Trophoblast cell (in vitro differentiated cells and primary cell): ENCODE measurements around the gene RAB3IP.

Source experiments
- DNase-seq, 2 donors: peaks; one replicate each; pipeline ENCODE4 v3.0.0-alpha.2; 2016
- H2AFZ ChIP-seq: 2 replicates; pipeline ENCODE4 v1.6.1; 2013; ENCODE audit warnings: low read length, moderate library complexity, mild to moderate bottlenecking; ENCODE audit not compliant: insufficient read depth, poor library complexity
- H2AK5ac ChIP-seq: 2 replicates; pipeline ENCODE4 v1.6.1; 2013; ENCODE audit warnings: mild to moderate bottlenecking, low read length
- H2BK120ac ChIP-seq: 2 replicates; pipeline ENCODE4 v1.6.1; 2013; ENCODE audit warnings: low read length, mild to moderate bottlenecking, moderate library complexity; ENCODE audit not compliant: insufficient read depth, poor library complexity
- H2BK12ac ChIP-seq: 2 replicates; pipeline ENCODE4 v1.6.1; 2013; ENCODE audit warnings: mild to moderate bottlenecking, low read length, moderate library complexity
- H2BK5ac ChIP-seq: 2 replicates; pipeline ENCODE4 v1.6.1; 2013; ENCODE audit warnings: low read length, low read depth, moderate library complexity, mild to moderate bottlenecking; ENCODE audit not compliant: poor library complexity
- H3K14ac ChIP-seq: 2 replicates; pipeline ENCODE4 v1.6.1; 2013; ENCODE audit warnings: mild to moderate bottlenecking, low read length
- H3K18ac ChIP-seq: 2 replicates; pipeline ENCODE4 v1.6.1; 2013; ENCODE audit warnings: mild to moderate bottlenecking, low read length
- H3K23ac ChIP-seq: 2 replicates; pipeline ENCODE4 v1.6.1; 2013; ENCODE audit warnings: low read length
- H3K27ac ChIP-seq: 2 replicates; pipeline ENCODE4 v1.5.1; 2013; ENCODE audit warnings: low read depth, mild to moderate bottlenecking, inconsistent platforms, low read length, moderate library complexity
- H3K27me3 ChIP-seq: 2 replicates; pipeline ENCODE4 v1.6.1; 2013; ENCODE audit warnings: inconsistent platforms, mild to moderate bottlenecking, low read length, moderate library complexity; ENCODE audit not compliant: insufficient read depth
- H3K36me3 ChIP-seq, 2 experiments: 1 replicate in 1 of 2; 2 replicates in 1 of 2; pipeline ENCODE4 v1.6.1; 2013; ENCODE audit warnings: low read length in 2 of 2, mild to moderate bottlenecking in 2 of 2, moderate library complexity in 1 of 2; ENCODE audit not compliant: insufficient read depth in 2 of 2, control insufficient read depth in 1 of 2
- H3K4ac ChIP-seq: 2 replicates; pipeline ENCODE4 v1.6.1; 2013; ENCODE audit warnings: low read depth, mild to moderate bottlenecking, low read length, moderate library complexity
- H3K4me1 ChIP-seq, 2 experiments: 1 replicate in 1 of 2; 2 replicates in 1 of 2; pipeline ENCODE4 v1.6.1; 2013; ENCODE audit warnings: low read length in 2 of 2, mild to moderate bottlenecking in 2 of 2, moderate library complexity in 1 of 2; ENCODE audit not compliant: insufficient read depth in 2 of 2, control insufficient read depth in 1 of 2
- H3K4me2 ChIP-seq: 2 replicates; pipeline ENCODE4 v1.6.1; 2013; ENCODE audit warnings: inconsistent platforms, mild to moderate bottlenecking, low read length, moderate library complexity
- H3K4me3 ChIP-seq: 2 replicates; pipeline ENCODE4 v1.5.1; 2013; ENCODE audit warnings: mild to moderate bottlenecking, low read depth, low read length, inconsistent platforms
- H3K79me1 ChIP-seq: one replicate; pipeline ENCODE4 v1.6.1; 2013; ENCODE audit warnings: low read length
- H3K79me2 ChIP-seq: 2 replicates; pipeline ENCODE4 v1.6.1; 2013; ENCODE audit warnings: low read length, mild to moderate bottlenecking; ENCODE audit not compliant: control insufficient read depth, insufficient read depth, poor library complexity
- H3K9ac ChIP-seq: 2 replicates; pipeline ENCODE4 v1.6.1; 2013; ENCODE audit warnings: mild to moderate bottlenecking, low read length
- H3K9me3 ChIP-seq: 2 replicates; pipeline ENCODE4 v1.6.1; 2013; ENCODE audit warnings: low read depth, mild to moderate bottlenecking, control low read depth, inconsistent platforms, low read length; ENCODE audit not compliant: insufficient read depth
- H4K12ac ChIP-seq: 2 replicates; pipeline ENCODE4 v1.6.1; 2013; ENCODE audit warnings: low read depth, mild to moderate bottlenecking, low read length, moderate library complexity
- H4K8ac ChIP-seq: 2 replicates; pipeline ENCODE4 v1.6.1; 2013; ENCODE audit warnings: low read depth, mild to moderate bottlenecking, low read length, moderate library complexity
- H4K91ac ChIP-seq: one replicate; pipeline ENCODE4 v1.6.1; 2013; ENCODE audit warnings: low read depth, mild to moderate bottlenecking, low read length, moderate library complexity
- WGBS: extraction: QIAGEN DNeasy Blood & Tissue Kit; methylation state at CpG from one replicate; pipeline ENCODE4 v1.1.7; 2013; ENCODE audit warnings: missing lambda C conversion rate; ENCODE audit not compliant: insufficient read length, insufficient coverage; ENCODE audit errors: extremely low coverage; 5-methylcytosine and 5-hydroxymethylcytosine counted together

Gene RAB3IP

DNA sequence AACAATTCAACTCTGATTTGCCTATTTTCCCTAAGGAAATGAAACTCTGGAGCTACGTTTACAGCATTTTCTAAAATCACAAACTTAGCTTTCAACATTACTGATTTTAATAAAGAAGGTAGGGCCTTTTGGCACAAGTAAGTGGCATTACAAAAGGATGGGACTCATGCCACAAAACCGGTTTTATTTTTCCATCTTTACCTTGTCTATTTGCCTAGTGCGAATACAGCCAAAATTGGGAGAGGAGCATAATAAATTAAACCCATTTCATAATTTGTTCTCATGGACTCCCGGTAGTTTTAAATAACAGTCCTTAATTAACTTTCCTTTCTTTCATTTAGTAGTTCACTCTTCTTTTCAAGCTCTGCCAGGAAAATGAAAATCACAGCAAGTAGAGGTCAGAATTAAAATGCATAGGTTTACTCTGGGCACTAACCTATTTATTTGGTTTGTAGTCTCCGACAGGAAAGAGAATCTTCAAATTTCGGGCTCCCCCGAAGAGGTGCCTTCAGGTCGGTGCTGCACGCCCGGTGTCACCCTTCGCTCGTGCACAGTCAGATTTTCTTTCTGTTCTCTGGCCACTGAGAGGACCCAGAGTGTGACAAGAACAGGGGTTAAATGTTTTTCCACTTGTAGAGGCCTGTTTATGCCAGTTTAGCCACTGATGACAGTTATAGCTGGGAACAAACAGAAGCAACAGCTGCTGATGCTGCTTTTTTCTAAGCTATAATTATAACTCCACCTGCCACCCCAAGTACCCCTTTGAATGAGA, 39.7 kb upstream of the RAB3IP start, which contains the start of gene BEST3:
TSS of gene BEST3 (minus strand) at position 535 of the 772 bp plus-strand sequence. CDS start 1,505 bp downstream, outside the sequence.
- no CpG with 5 or more reads among the region's 12 CpGs for WGBS
- no peak within 1 kb of the TSS for H3K18ac ChIP-seq
- H3K4me2 ChIP-seq, result no peak within 1 kb of the TSS
- H2BK120ac ChIP-seq, result no peak within 1 kb of the TSS
- no peaks in the 10 kb centered on the region for H3K79me1 ChIP-seq
- H3K36me3 ChIP-seq, result no peaks in the 10 kb centered on the region
- no peak within 1 kb of the TSS for H2AK5ac ChIP-seq
- no peak within 1 kb of the TSS for H2BK5ac ChIP-seq
- no peak within 1 kb of the TSS for H4K12ac ChIP-seq
- H3K27me3 ChIP-seq, result no peaks in the 10 kb centered on the region
- H2AFZ ChIP-seq, result no peak within 1 kb of the TSS
- H3K79me2 ChIP-seq, result no peaks in the 10 kb centered on the region
- H3K9me3 ChIP-seq, result no peaks in the 10 kb centered on the region
- no peak within 1 kb of the TSS for H3K9ac ChIP-seq
- no peak within 1 kb of the TSS for H2BK12ac ChIP-seq
- no peak within 1 kb of the TSS for H3K4ac ChIP-seq
- H3K4me1 ChIP-seq, result no peaks in the 10 kb centered on the region
- H4K91ac ChIP-seq, result no peak within 1 kb of the TSS
- H3K14ac ChIP-seq, result no peak within 1 kb of the TSS
- no peak within 1 kb of the TSS for H3K27ac ChIP-seq
- no peak within 1 kb of the TSS for H3K4me3 ChIP-seq
- DNase-seq, result no peak
- no peak within 1 kb of the TSS for H3K23ac ChIP-seq
- no peak within 1 kb of the TSS for H4K8ac ChIP-seq

DNA sequence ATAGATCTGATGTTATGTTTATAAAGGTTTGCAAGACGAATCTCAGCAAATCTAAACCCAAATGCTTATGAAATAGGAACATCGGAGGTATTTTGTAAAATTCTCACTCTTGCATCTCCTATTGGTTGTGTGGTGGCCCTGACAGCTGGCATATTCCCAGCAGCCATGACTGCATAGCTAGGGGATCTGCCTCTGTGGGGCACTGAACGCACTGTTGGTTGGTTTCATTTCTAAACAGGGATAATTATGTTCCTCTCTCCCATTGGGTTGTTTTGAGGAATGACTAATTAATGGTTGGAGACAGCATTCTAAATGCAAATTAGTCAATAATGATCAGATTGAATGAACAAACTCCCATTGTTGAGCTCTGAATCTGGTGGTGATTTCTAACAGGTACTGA, 36.8 kb upstream of the RAB3IP start:
- H4K8ac ChIP-seq, result no peak overlapping the region
- H3K36me3 ChIP-seq, result no peaks in the 10 kb centered on the region
- H2AK5ac ChIP-seq, result no peak overlapping the region
- H4K12ac ChIP-seq, result no peak overlapping the region
- no peak overlapping the region for H3K9ac ChIP-seq
- no peak overlapping the region for H3K23ac ChIP-seq
- H2BK12ac ChIP-seq, result no peak overlapping the region
- no peaks in the 10 kb centered on the region for H3K79me1 ChIP-seq
- no peak overlapping the region for H3K18ac ChIP-seq
- H3K4me1 ChIP-seq, result no peaks in the 10 kb centered on the region
- H3K4me3 ChIP-seq, result no peak overlapping the region
- WGBS, result no CpG with 5 or more reads among the region's 3 CpGs
- H3K14ac ChIP-seq, result no peak overlapping the region
- no peaks in the 10 kb centered on the region for H3K79me2 ChIP-seq
- H2BK5ac ChIP-seq, result no peak overlapping the region
- no peak overlapping the region for H4K91ac ChIP-seq
- H3K9me3 ChIP-seq, result no peaks in the 10 kb centered on the region
- H3K4ac ChIP-seq, result no peak overlapping the region
- no peak overlapping the region for H2AFZ ChIP-seq
- no peak overlapping the region for H2BK120ac ChIP-seq
- H3K4me2 ChIP-seq, result no peak overlapping the region
- H3K27me3 ChIP-seq, result no peaks in the 10 kb centered on the region
- DNase-seq, result no peak
- H3K27ac ChIP-seq, result no peak overlapping the region

DNA sequence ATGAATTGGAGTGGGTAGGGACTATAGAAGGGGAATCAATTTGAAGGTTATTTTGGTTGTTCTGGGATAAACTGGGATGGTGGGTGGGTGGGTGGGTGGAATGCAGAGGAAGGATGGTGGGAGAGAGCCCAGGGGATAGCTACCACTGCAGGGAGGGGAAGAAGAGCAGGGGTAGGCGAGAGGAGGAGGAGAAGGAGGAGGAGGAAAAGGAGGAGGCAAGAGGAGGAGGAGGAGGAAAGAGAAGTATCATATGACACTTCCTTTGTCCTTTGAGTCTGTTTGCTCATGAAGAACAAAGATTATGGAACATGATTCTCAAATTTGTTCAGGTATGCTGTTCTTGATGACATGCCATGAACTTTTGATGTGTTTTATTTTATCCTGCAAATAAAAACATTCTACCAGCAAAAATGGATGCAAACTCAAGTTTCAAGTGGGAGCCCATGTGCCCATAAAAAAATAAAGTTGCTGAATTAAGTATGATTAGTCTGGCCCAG, 35.5 kb upstream of the RAB3IP start:
- H3K4me1 ChIP-seq, result no peaks in the 10 kb centered on the region
- no peak overlapping the region for H3K9ac ChIP-seq
- H2AK5ac ChIP-seq, result no peak overlapping the region
- peak overlapping the region; percentile 37 for H4K91ac ChIP-seq
- no peaks in the 10 kb centered on the region for H3K79me1 ChIP-seq
- no peak overlapping the region for H3K4me2 ChIP-seq
- no peaks in the 10 kb centered on the region for H3K27me3 ChIP-seq
- H2AFZ ChIP-seq, result no peak overlapping the region
- H3K18ac ChIP-seq, result no peak overlapping the region
- H4K8ac ChIP-seq, result no peak overlapping the region
- no peak overlapping the region for H2BK120ac ChIP-seq
- H2BK12ac ChIP-seq, result no peak overlapping the region
- H3K4ac ChIP-seq, result no peak overlapping the region
- H3K79me2 ChIP-seq, result no peaks in the 10 kb centered on the region
- no peaks in the 10 kb centered on the region for H3K36me3 ChIP-seq
- no peak overlapping the region for H3K14ac ChIP-seq
- H3K4me3 ChIP-seq, result no peak overlapping the region
- H2BK5ac ChIP-seq, result no peak overlapping the region
- no peak overlapping the region for H3K27ac ChIP-seq
- no CpG with 5 or more reads among the region's 1 CpG for WGBS
- no peak for DNase-seq
- H4K12ac ChIP-seq, result no peak overlapping the region
- no peaks in the 10 kb centered on the region for H3K9me3 ChIP-seq
- no peak overlapping the region for H3K23ac ChIP-seq

DNA sequence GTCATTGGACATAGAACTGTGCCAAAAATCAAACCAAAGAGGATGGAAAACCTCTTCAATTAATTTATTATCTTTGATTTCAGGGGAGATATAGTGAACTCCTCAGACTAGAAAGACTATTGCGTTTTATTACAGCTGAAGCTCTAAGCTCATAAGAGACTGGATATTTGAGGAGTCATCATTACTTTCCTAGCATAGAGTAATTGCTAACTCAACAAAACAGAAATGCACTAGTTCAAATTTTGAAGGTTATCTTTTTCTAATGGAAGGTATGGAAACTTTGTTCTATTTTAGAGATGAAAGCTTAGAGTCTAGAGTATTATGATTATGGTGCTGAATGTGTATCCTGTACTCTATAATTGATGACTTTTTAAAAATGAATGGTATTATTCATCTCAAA, 34.3 kb upstream of the RAB3IP start:
- H3K79me2 ChIP-seq, result no peaks in the 10 kb centered on the region
- H3K9me3 ChIP-seq, result no peaks in the 10 kb centered on the region
- no peak overlapping the region for H3K23ac ChIP-seq
- no peaks in the 10 kb centered on the region for H3K4me1 ChIP-seq
- H2BK120ac ChIP-seq, result no peak overlapping the region
- no peaks in the 10 kb centered on the region for H3K36me3 ChIP-seq
- no CpG with 5 or more reads among the region's 1 CpG for WGBS
- H3K14ac ChIP-seq, result no peak overlapping the region
- H3K18ac ChIP-seq, result no peak overlapping the region
- no peak overlapping the region for H3K9ac ChIP-seq
- no peaks in the 10 kb centered on the region for H3K79me1 ChIP-seq
- no peak overlapping the region for H2AFZ ChIP-seq
- H3K27ac ChIP-seq, result no peak overlapping the region
- H4K12ac ChIP-seq, result no peak overlapping the region
- no peaks in the 10 kb centered on the region for H3K27me3 ChIP-seq
- no peak overlapping the region for H4K91ac ChIP-seq
- no peak overlapping the region for H3K4me2 ChIP-seq
- H3K4ac ChIP-seq, result no peak overlapping the region
- no peak for DNase-seq
- no peak overlapping the region for H3K4me3 ChIP-seq
- no peak overlapping the region for H4K8ac ChIP-seq
- H2AK5ac ChIP-seq, result no peak overlapping the region
- H2BK12ac ChIP-seq, result no peak overlapping the region
- no peak overlapping the region for H2BK5ac ChIP-seq
